Neural cell (in vitro differentiated cells): ENCODE results near the gene C5orf24. TPM values are rescaled to one million over a fixed set of nuclear protein-coding genes. Genes with fewer than 3 reads are reported as not detected.

ENCODE experiments used
- H2AFZ ChIP-seq: fragments of 200-600, 300-800 bp; sonication (generic), shearing (Covaris generic); 2 replicates; pipeline ENCODE4 v1.6.0; 2014; ENCODE audit warnings: low read depth, mild to moderate bottlenecking, antibody characterized with exemption, low read length, moderate library complexity
- H3F3A ChIP-seq: fragments of 200-600 bp; shearing (Covaris generic); 2 replicates; pipeline ENCODE4 v1.6.1; 2016; ENCODE audit warnings: mild to moderate bottlenecking, moderate library complexity, mixed read lengths, antibody characterized with exemption, low read length; ENCODE audit not compliant: insufficient read depth, poor library complexity, severe bottlenecking
- H3K27ac ChIP-seq: fragments of 200-600, 300-800 bp; sonication (generic), shearing (Covaris generic); 2 replicates; pipeline ENCODE4 v1.5.1; 2014; ENCODE audit warnings: mild to moderate bottlenecking, low read length, moderate library complexity
- H3K27me3 ChIP-seq: fragments of 300-800, 200-600 bp; sonication (generic), shearing (Covaris generic); 2 replicates; pipeline ENCODE4 v1.6.0; 2014; ENCODE audit warnings: mild to moderate bottlenecking, low read depth, low read length, moderate library complexity; ENCODE audit not compliant: insufficient read depth
- H3K36me3 ChIP-seq: fragments of 300-800, 200-600 bp; sonication (generic), shearing (Covaris generic); 2 replicates; pipeline ENCODE4 v1.5.1; 2014; ENCODE audit warnings: mild to moderate bottlenecking, antibody characterized with exemption, low read length, moderate library complexity; ENCODE audit not compliant: insufficient read depth
- H3K4me2 ChIP-seq: fragments of 300-800, 200-600 bp; sonication (generic), shearing (Covaris generic); 2 replicates; pipeline ENCODE4 v1.6.0; 2014; ENCODE audit warnings: mild to moderate bottlenecking, low read length
- H3K4me3 ChIP-seq: fragments of 300-800, 200-600 bp; sonication (generic), shearing (Covaris generic); 2 replicates; pipeline ENCODE4 v1.5.1; 2014; ENCODE audit warnings: mild to moderate bottlenecking, low read length, moderate library complexity
- H3K79me2 ChIP-seq: fragments of 200-600 bp; shearing (Covaris generic); replicated peaks from 2 replicates; pipeline ENCODE4 v1.6.0; 2014; ENCODE audit warnings: mild to moderate bottlenecking, low read length, moderate library complexity; ENCODE audit not compliant: insufficient read depth
- H3K9ac ChIP-seq: fragments of 300-800, 200-600 bp; sonication (generic), shearing (Covaris generic); 2 replicates; pipeline ENCODE4 v1.6.1; 2016; ENCODE audit warnings: mild to moderate bottlenecking, low read length, mixed read lengths
- H3K9me2 ChIP-seq: fragments of 200-600 bp; shearing (Covaris generic); 2 replicates; pipeline ENCODE4 v1.6.1; 2016; ENCODE audit warnings: mild to moderate bottlenecking, low read length, mixed read lengths; ENCODE audit not compliant: insufficient read depth
- H3K9me3 ChIP-seq: fragments of 200-600, 300-800 bp; sonication (generic), shearing (Covaris generic); 2 replicates; pipeline ENCODE4 v1.6.1; 2016; ENCODE audit warnings: mild to moderate bottlenecking, mixed run types, low read length, moderate library complexity, mixed read lengths
- H4K20me1 ChIP-seq: fragments of 200-600 bp; shearing (Covaris generic); 2 replicates; pipeline ENCODE4 v1.6.1; 2016; ENCODE audit warnings: mild to moderate bottlenecking, mixed run types; ENCODE audit not compliant: insufficient read depth
- EP300 ChIP-seq: fragments of 450-650 bp; conservative IDR thresholded peaks from 2 replicates; pipeline ENCODE4 v1.6.1; 2014; ENCODE audit warnings: antibody characterized with exemption, mild to moderate bottlenecking, moderate library complexity; ENCODE audit not compliant: poor library complexity, severe bottlenecking
- EZH2 ChIP-seq: fragments of 200-600, 300-800 bp; shearing (Covaris generic), sonication (generic); IDR thresholded peaks from 2 replicates; pipeline ENCODE4 v1.6.1; 2014; ENCODE audit warnings: antibody characterized with exemption, low read length, borderline replicate concordance, mild to moderate bottlenecking; ENCODE audit not compliant: insufficient read depth, poor library complexity, severe bottlenecking
- MXI1 ChIP-seq: fragments of 450-650 bp; conservative IDR thresholded peaks from 2 replicates; pipeline ENCODE4 v1.6.1; 2014; ENCODE audit warnings: antibody characterized with exemption, mild to moderate bottlenecking; ENCODE audit not compliant: poor library complexity, severe bottlenecking
- POLR2AphosphoS5 ChIP-seq: IDR thresholded peaks from 2 replicates; pipeline ENCODE4 v1.6.1; 2012
- RAD21 ChIP-seq: fragments of 450-650 bp; conservative IDR thresholded peaks from 2 replicates; pipeline ENCODE4 v1.6.1; 2014; ENCODE audit warnings: antibody characterized with exemption, mild to moderate bottlenecking, moderate library complexity
- SMC3 ChIP-seq: fragments of 450-650 bp; conservative IDR thresholded peaks from 2 replicates; pipeline ENCODE4 v1.6.1; 2014; ENCODE audit warnings: antibody characterized with exemption, mild to moderate bottlenecking, moderate library complexity; ENCODE audit not compliant: poor library complexity
- TAF1 ChIP-seq: IDR thresholded peaks from 2 replicates; pipeline ENCODE4 v1.6.1; 2012; ENCODE audit warnings: low read depth
- polyA plus RNA-seq: library from polyadenylated mRNA; depleted of rRNA; stranded (reverse); fragments of >200 nt; gene quantifications from 2 replicates; pipeline ENCODE4 v1.2.3, GENCODE V29; 2014
- TF ChIP-seq, protein P1 (sequence below): fragments of 450-650 bp; IDR thresholded peaks from 2 replicates; pipeline ENCODE4 v1.5.1; 2014; ENCODE audit warnings: antibody characterized with exemption, mild to moderate bottlenecking, moderate library complexity; ENCODE audit not compliant: poor library complexity, severe bottlenecking
- TF ChIP-seq, protein P2 (sequence below): IDR thresholded peaks from 2 replicates; pipeline ENCODE4 v1.6.1; 2012; ENCODE audit warnings: borderline replicate concordance

C5orf24 gene
- polyA plus RNA-seq, 1 donor from 2014 or later, result 71.7 TPM

DNA sequence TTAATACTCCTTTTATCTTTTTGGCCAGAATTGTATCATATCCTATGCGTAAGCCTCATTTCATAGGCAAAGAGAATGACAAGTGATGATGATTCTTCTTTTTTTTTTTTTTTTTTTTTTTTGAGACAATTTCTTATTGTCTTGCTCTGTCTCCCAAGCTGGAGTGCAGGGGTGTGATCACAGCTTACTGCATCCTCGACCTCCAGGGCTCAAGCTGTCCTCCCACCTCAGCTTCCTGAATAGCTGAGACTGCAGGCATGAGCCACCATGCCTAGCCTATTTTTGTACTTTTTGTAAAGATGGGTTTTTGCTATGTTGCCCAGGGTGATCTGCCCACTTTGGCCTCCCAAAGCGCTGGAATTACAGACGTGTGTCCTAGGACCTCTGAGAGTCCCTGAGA, 41.9 kb upstream of the C5orf24 start:
- no peaks in the 10 kb centered on the region for H3K79me2 ChIP-seq
- H3K36me3 ChIP-seq, result peaks cover under 1% of the 10 kb centered on the region
- H2AFZ ChIP-seq, result no peak overlapping the region
- H3K9ac ChIP-seq, result no peak overlapping the region
- H3F3A ChIP-seq, result no peaks in the 10 kb centered on the region
- H3K4me2 ChIP-seq, result no peak overlapping the region
- TF ChIP-seq EZH2, result no peak
- TF ChIP-seq, protein P1, sequence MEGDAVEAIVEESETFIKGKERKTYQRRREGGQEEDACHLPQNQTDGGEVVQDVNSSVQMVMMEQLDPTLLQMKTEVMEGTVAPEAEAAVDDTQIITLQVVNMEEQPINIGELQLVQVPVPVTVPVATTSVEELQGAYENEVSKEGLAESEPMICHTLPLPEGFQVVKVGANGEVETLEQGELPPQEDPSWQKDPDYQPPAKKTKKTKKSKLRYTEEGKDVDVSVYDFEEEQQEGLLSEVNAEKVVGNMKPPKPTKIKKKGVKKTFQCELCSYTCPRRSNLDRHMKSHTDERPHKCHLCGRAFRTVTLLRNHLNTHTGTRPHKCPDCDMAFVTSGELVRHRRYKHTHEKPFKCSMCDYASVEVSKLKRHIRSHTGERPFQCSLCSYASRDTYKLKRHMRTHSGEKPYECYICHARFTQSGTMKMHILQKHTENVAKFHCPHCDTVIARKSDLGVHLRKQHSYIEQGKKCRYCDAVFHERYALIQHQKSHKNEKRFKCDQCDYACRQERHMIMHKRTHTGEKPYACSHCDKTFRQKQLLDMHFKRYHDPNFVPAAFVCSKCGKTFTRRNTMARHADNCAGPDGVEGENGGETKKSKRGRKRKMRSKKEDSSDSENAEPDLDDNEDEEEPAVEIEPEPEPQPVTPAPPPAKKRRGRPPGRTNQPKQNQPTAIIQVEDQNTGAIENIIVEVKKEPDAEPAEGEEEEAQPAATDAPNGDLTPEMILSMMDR, result no peak
- TF ChIP-seq EP300, result no peak
- TF ChIP-seq POLR2AphosphoS5, result no peak
- no peak for TF ChIP-seq RAD21
- no peak for TF ChIP-seq TAF1
- TF ChIP-seq MXI1, result no peak
- TF ChIP-seq, protein P2, sequence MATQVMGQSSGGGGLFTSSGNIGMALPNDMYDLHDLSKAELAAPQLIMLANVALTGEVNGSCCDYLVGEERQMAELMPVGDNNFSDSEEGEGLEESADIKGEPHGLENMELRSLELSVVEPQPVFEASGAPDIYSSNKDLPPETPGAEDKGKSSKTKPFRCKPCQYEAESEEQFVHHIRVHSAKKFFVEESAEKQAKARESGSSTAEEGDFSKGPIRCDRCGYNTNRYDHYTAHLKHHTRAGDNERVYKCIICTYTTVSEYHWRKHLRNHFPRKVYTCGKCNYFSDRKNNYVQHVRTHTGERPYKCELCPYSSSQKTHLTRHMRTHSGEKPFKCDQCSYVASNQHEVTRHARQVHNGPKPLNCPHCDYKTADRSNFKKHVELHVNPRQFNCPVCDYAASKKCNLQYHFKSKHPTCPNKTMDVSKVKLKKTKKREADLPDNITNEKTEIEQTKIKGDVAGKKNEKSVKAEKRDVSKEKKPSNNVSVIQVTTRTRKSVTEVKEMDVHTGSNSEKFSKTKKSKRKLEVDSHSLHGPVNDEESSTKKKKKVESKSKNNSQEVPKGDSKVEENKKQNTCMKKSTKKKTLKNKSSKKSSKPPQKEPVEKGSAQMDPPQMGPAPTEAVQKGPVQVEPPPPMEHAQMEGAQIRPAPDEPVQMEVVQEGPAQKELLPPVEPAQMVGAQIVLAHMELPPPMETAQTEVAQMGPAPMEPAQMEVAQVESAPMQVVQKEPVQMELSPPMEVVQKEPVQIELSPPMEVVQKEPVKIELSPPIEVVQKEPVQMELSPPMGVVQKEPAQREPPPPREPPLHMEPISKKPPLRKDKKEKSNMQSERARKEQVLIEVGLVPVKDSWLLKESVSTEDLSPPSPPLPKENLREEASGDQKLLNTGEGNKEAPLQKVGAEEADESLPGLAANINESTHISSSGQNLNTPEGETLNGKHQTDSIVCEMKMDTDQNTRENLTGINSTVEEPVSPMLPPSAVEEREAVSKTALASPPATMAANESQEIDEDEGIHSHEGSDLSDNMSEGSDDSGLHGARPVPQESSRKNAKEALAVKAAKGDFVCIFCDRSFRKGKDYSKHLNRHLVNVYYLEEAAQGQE, result no peak
- TF ChIP-seq SMC3, result no peak
- no peak overlapping the region for H3K4me3 ChIP-seq
- no peak overlapping the region for H3K27ac ChIP-seq
- H3K9me3 ChIP-seq, result no peaks in the 10 kb centered on the region
- H4K20me1 ChIP-seq, result no peaks in the 10 kb centered on the region
- H3K9me2 ChIP-seq, result no peaks in the 10 kb centered on the region
- H3K27me3 ChIP-seq, result no peaks in the 10 kb centered on the region

DNA sequence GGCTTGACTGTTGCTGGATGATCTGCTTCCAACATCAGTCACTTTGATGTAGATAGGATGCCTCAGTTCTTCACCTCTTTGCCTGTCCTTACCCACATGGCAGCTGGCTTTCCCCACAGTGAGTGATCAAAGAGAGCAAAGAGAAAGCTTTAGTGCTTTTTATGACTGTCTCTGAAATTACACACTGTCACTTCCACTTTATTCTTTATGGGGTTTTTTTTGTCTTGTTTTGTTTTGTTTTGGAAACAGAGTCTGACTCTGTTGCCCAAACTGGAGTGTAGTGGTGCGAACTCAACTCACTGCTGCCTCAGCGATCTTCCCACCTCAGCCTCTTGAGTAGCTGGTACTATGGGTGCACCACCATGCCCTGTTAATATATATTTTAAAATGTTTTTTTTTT, 32.4 kb upstream of the C5orf24 start:
- Histone ChIP-seq H3K4me3 (no peak overlapping the region), H3F3A (no peaks in the 10 kb centered on the region), H3K27ac (no peak overlapping the region), H3K79me2 (no peaks in the 10 kb centered on the region), H4K20me1 (no peaks in the 10 kb centered on the region), H3K27me3 (no peaks in the 10 kb centered on the region), H3K9ac (no peak overlapping the region), H3K4me2 (no peak overlapping the region), H2AFZ (no peak overlapping the region), H3K9me3 (no peaks in the 10 kb centered on the region), H3K9me2 (no peaks in the 10 kb centered on the region), H3K36me3 (peaks cover 5% of the 10 kb centered on the region)
- TF ChIP-seq TAF1, result no peak
- TF ChIP-seq RAD21, result no peak

DNA sequence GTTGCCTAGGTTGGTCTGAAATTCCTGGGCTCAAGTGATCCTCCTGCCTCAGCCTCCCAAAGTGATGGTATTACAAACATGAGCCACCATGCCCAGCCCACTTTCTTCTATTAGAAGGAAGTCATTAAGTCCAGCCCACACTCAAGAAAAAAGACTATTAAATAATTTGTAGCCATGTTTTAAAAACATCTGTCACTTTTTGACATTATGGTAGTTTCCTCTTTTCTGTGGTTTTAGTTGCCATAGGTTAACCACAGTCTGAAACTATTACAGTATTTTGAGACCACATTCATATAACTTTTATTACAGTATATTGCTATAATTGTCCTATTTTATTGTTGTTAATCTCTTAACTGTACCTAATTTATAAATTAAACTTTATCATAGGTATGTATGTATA, 31.9 kb upstream of the C5orf24 start:
- no peaks in the 10 kb centered on the region for H3K9me3 ChIP-seq
- no peak overlapping the region for H3K4me3 ChIP-seq
- H3K9ac ChIP-seq, result no peak overlapping the region
- H3K27me3 ChIP-seq, result no peaks in the 10 kb centered on the region
- H2AFZ ChIP-seq, result no peak overlapping the region
- H3K36me3 ChIP-seq, result peaks cover 4% of the 10 kb centered on the region
- H3K27ac ChIP-seq, result no peak overlapping the region
- no peaks in the 10 kb centered on the region for H3F3A ChIP-seq
- no peaks in the 10 kb centered on the region for H3K9me2 ChIP-seq
- TF ChIP-seq EZH2 (no peak), SMC3 (no peak), EP300 (no peak)
- TF ChIP-seq, protein P1, result no peak
- TF ChIP-seq, protein P2, result no peak
- H3K79me2 ChIP-seq, result no peaks in the 10 kb centered on the region
- H3K4me2 ChIP-seq, result no peak overlapping the region
- H4K20me1 ChIP-seq, result no peaks in the 10 kb centered on the region
